ENCODE measurements around the gene ABTB2. TPM values are rescaled to one million over a fixed set of nuclear protein-coding genes. Genes with fewer than 3 reads are reported as not detected.

ABTB2 gene
- total RNA-seq, 1 experiment from 2014 or later = 46.3 TPM

- peaks cover 27% of the 10 kb centered on the region for H3K4me1 ChIP-seq (ENCODE audit: insufficient read depth, low read length, poor library complexity, severe bottlenecking)
- DNase-seq (ENCODE audit: low spot score) = no peak
- no TSS peak for BruUV-seq (replicated peaks)
- ChIA-PET POLR2A (ENCODE audit: low non-redundant PET) (no interaction called here), CTCF (no interaction called here)
- no peaks in the 10 kb centered on the region for H3K36me3 ChIP-seq (ENCODE audit: insufficient read depth, low read length, poor library complexity, severe bottlenecking)
- no peaks in the 10 kb centered on the region for H3K9me3 ChIP-seq (ENCODE audit: low read depth, low read length, poor library complexity, severe bottlenecking)
- TF ChIP-seq CTCF (conservative IDR thresholded peaks at IDR 0.05; ENCODE audit: low read depth, low read length) (no peak), EZH2 (IDR thresholded peaks at IDR 0.05; ENCODE audit: borderline replicate concordance, low read depth, low read length, poor library complexity, severe bottlenecking) (no peak)
- no peaks in the 10 kb centered on the region for H3K27me3 ChIP-seq (replicated peaks; ENCODE audit: insufficient read depth, low read depth, low read length, poor library complexity)
- no peak overlapping the region for H3K4me3 ChIP-seq (ENCODE audit: low read depth, low read length, poor library complexity, severe bottlenecking)
- intact Hi-C loops (cut with micrococcal nuclease; ENCODE audit: unreplicated experiment) = no loop called here
- no peak overlapping the region for H3K27ac ChIP-seq (ENCODE audit: low read depth, low read length, poor library complexity, severe bottlenecking)
These were observed 166.2 kb downstream of the ABTB2 start for GRCh38 chr11:34191578-34191977.

- H3K4me1 ChIP-seq (ENCODE audit: insufficient read depth, low read length, poor library complexity, severe bottlenecking) = peaks cover 37% of the 10 kb centered on the region
- H3K27me3 ChIP-seq (replicated peaks; ENCODE audit: insufficient read depth, low read depth, low read length, poor library complexity) = no peaks in the 10 kb centered on the region
- H3K27ac ChIP-seq (ENCODE audit: low read depth, low read length, poor library complexity, severe bottlenecking) = no peak overlapping the region
- ChIA-PET POLR2A (ENCODE audit: low non-redundant PET) (no interaction called here), CTCF (no interaction called here)
- DNase-seq (ENCODE audit: low spot score) = no peak
- TF ChIP-seq CTCF (conservative IDR thresholded peaks at IDR 0.05; ENCODE audit: low read depth, low read length) = no peak
- no peak for TF ChIP-seq EZH2 (IDR thresholded peaks at IDR 0.05; ENCODE audit: borderline replicate concordance, low read depth, low read length, poor library complexity, severe bottlenecking)
- H3K4me3 ChIP-seq (ENCODE audit: low read depth, low read length, poor library complexity, severe bottlenecking) = no peak overlapping the region
- intact Hi-C loops (cut with micrococcal nuclease; ENCODE audit: unreplicated experiment) = no loop called here
- H3K36me3 ChIP-seq (ENCODE audit: insufficient read depth, low read length, poor library complexity, severe bottlenecking) = no peaks in the 10 kb centered on the region
- no peaks in the 10 kb centered on the region for H3K9me3 ChIP-seq (ENCODE audit: low read depth, low read length, poor library complexity, severe bottlenecking)
- BruUV-seq (replicated peaks) = no TSS peak
These were observed 167.3 kb downstream of the ABTB2 start for GRCh38 chr11:34190192-34191139.

GRCh38 chr11:34189191-34189590, 168.6 kb downstream of the ABTB2 start:
- POLR2A ChIA-PET (ENCODE audit: low non-redundant PET) = no interaction called here
- Histone ChIP-seq H3K4me1 (ENCODE audit: insufficient read depth, low read length, poor library complexity, severe bottlenecking) (peaks cover 37% of the 10 kb centered on the region), H3K27ac (ENCODE audit: low read depth, low read length, poor library complexity, severe bottlenecking) (no peak overlapping the region), H3K4me3 (ENCODE audit: low read depth, low read length, poor library complexity, severe bottlenecking) (no peak overlapping the region), H3K36me3 (ENCODE audit: insufficient read depth, low read length, poor library complexity, severe bottlenecking) (no peaks in the 10 kb centered on the region), H3K9me3 (ENCODE audit: low read depth, low read length, poor library complexity, severe bottlenecking) (no peaks in the 10 kb centered on the region), H3K27me3 (replicated peaks; ENCODE audit: insufficient read depth, low read depth, low read length, poor library complexity) (no peaks in the 10 kb centered on the region)
- CTCF ChIA-PET = no interaction called here
- DNase-seq (ENCODE audit: low spot score) = no peak
- no TSS peak for BruUV-seq (replicated peaks)
- TF ChIP-seq CTCF (conservative IDR thresholded peaks at IDR 0.05; ENCODE audit: low read depth, low read length) = no peak
- TF ChIP-seq EZH2 (IDR thresholded peaks at IDR 0.05; ENCODE audit: borderline replicate concordance, low read depth, low read length, poor library complexity, severe bottlenecking) = no peak
- intact Hi-C loops (cut with micrococcal nuclease; ENCODE audit: unreplicated experiment) = no loop called here

Data from A673 (cell line).